Gastrocnemius medialis (tissue), 4 donors: ENCODE measurements around the gene TGDS.

ENCODE experiments used
- CTCF ChIP-seq, 5 experiments: fragments of 450-650 bp in 3 of 5; fragments of 200-600 bp in 2 of 5; sonication (generic) in 2 of 5; IDR thresholded peaks in 4 of 5; conservative IDR thresholded peaks in 1 of 5; 1 replicate in 4 of 5; 2 replicates in 1 of 5; pipeline ENCODE4 v1.5.1; 2016 to 2019; ENCODE audit warnings: antibody characterized with exemption in 5 of 5, mild to moderate bottlenecking in 3 of 5, moderate library complexity in 3 of 5
- POLR2A ChIP-seq, 2 donors: fragments of 450-650 bp; IDR thresholded peaks; one replicate each; pipeline ENCODE4 v1.6.1; 2017; ENCODE audit warnings: antibody characterized with exemption in 2 of 2, mild to moderate bottlenecking in 2 of 2, moderate library complexity in 2 of 2

- TF ChIP-seq CTCF (IDR thresholded peaks at IDR 0.05 in 4 of 5, conservative IDR thresholded peaks at IDR 0.05 in 1 of 5) (no peak), POLR2A (IDR thresholded peaks at IDR 0.05) (no peak)
These were observed 39.3 kb downstream of the TGDS start for GRCh38 chr13:94556621-94557020.
